22Rv1 (cell line): ENCODE results near the gene NPAS2.

Experiments used
- H3K27ac ChIP-seq: fragments of 450-650 bp; 2 replicates; pipeline ENCODE4 v1.5.1; 2017
- ZFX ChIP-seq: fragments of 450-650 bp; IDR thresholded peaks from 2 replicates; pipeline ENCODE4 v1.6.1; 2017; ENCODE audit warnings: antibody characterized with exemption, borderline replicate concordance
- TF ChIP-seq, protein P1 (sequence below): fragments of 450-650 bp; IDR thresholded peaks from 2 replicates; pipeline ENCODE4 v1.5.1; 2017; ENCODE audit warnings: mild to moderate bottlenecking

NPAS2 gene

DNA sequence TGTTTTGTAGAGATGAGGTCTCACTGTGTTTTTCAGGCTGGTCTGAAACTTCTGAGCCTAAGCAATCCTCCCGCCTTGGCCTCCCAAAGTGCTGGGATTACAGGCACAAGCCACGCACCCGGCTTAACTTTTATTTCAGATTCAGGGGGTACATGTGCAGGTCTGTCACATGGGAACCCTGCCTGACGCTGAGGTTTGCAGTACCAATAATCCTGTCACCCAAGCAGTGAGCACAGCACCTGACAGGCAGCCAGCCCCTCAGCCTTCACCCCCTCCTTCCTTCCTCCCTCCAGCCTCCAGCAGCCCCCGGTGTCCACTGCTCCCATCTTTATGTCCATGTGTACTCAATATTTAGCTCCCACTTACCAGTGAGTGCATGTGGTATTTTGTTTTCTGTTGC is 136.1 kb downstream of the NPAS2 start:
- H3K27ac ChIP-seq, result no peak overlapping the region
- no peak for TF ChIP-seq ZFX
- TF ChIP-seq, protein P1, sequence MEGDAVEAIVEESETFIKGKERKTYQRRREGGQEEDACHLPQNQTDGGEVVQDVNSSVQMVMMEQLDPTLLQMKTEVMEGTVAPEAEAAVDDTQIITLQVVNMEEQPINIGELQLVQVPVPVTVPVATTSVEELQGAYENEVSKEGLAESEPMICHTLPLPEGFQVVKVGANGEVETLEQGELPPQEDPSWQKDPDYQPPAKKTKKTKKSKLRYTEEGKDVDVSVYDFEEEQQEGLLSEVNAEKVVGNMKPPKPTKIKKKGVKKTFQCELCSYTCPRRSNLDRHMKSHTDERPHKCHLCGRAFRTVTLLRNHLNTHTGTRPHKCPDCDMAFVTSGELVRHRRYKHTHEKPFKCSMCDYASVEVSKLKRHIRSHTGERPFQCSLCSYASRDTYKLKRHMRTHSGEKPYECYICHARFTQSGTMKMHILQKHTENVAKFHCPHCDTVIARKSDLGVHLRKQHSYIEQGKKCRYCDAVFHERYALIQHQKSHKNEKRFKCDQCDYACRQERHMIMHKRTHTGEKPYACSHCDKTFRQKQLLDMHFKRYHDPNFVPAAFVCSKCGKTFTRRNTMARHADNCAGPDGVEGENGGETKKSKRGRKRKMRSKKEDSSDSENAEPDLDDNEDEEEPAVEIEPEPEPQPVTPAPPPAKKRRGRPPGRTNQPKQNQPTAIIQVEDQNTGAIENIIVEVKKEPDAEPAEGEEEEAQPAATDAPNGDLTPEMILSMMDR, result no peak

DNA sequence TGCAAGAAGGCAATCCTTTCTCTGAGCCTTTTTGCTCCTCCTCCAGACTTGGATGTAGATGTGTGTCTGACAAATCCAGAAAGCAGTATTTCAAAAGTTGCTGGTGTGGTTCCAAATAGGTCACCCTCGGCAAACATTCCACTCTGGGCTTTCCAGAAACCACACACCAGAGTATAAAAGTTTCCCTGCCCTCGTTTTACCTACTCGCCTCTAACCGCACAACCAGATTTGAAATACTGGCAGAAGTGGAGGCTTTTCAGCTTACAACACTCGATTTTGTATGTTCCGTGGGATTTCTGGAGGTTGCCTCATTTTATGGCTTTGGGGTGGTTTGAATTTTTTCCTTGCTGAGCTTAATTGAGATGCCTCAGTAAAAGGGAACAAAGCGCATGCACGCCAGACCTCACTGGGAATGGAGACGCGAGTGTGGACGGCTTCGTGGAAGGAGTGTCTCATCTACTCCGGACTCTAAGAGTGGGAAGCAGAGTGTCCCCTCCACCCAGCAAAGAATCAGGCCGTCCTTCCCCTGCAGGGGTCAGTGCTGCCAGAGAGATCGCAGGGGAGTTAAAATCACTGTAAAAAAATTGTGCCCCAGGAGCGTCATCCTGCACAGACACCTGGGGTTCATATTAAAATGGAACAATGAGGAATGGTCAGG is 138.2 kb downstream of the NPAS2 start:
- TF ChIP-seq ZFX, result no peak
- H3K27ac ChIP-seq, result no peak overlapping the region

GRCh38 chr2:100959225-100959880 is 139.4 kb downstream of the NPAS2 start:
- TF ChIP-seq, protein P1, result no peak
- no peak for TF ChIP-seq ZFX
- H3K27ac ChIP-seq, result no peak overlapping the region

GRCh38 chr2:100960688-100961087 is 140.7 kb downstream of the NPAS2 start:
- no peak for TF ChIP-seq ZFX
- TF ChIP-seq, protein P1, result no peak
- no peak overlapping the region for H3K27ac ChIP-seq

- H3K27ac ChIP-seq, result no peak overlapping the region
- TF ChIP-seq, protein P1, result no peak
- TF ChIP-seq ZFX, result no peak
These were observed 142.6 kb downstream of the NPAS2 start for GRCh38 chr2:100962366-100963025.

- no peak overlapping the region for H3K27ac ChIP-seq
- no peak for TF ChIP-seq ZFX
- TF ChIP-seq, protein P1, result no peak
These were observed 143.1 kb downstream of the NPAS2 start for GRCh38 chr2:100963026-100963375.

DNA sequence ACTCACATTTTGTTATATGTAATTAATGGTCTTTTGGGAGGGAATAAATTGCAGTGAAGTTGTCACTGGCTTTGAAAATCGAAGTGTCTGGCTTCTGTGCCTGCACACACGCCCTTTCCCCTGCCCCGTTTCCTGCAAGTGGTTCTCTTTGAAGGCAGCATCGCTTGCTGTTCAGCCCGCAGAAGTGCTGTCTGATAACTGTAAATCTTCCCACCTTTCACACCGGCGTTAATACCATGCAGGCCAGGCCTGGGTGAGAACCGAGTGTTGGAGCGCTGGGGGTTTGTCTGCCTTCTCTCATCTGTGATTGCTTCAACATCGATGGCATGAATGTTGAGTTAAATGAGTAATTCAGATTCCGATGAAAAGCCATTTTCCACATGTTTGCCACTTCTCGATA is 144.3 kb downstream of the NPAS2 start:
- TF ChIP-seq ZFX, result no peak
- TF ChIP-seq, protein P1, result no peak
- H3K27ac ChIP-seq, result no peak overlapping the region
